Fibroblast of gingiva (primary cell): ENCODE measurements around the gene ATP11A.

Experiments used
- DNase-seq: peaks from one replicate; pipeline ENCODE4 v3.0.0-alpha.2; 2011; ENCODE audit warnings: low read depth

ATP11A gene

DNA sequence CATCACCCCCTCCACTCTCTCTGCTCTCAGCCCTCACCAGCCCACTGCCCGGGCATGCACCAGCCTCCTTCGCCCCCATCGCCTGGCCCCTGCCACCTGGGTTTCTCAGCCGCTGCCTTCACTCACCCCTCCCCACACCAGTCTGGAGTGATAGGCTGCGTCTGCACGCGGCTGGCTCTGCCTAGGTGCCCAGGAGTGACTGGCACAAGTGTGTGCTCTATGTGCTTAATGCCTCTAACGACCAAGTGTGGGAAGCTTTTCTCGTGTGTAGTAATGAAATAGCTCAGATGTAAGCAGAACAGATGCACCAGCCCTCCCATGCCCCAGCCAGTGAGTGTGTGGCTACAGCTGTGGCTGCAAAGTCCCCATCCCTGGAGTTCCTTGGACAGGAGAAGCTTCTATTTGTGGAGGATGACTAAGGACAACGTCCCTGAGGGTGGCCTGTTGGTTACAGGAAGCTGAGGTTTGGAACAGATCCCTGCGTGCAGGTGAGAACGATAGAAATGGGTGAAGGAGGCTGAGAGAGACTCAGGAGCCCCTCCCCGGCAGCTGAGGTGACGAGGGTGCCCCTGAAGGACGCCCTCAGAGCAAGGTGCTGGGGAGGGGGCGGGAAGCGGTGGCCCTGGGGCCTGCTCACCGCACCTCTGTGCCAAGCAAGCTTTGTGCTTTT, 35.6 kb downstream of the ATP11A start:
- DNase-seq: no peak

GRCh38 chr13:112726016-112726767, 36.4 kb downstream of the ATP11A start:
- DNase-seq: no peak

- DNase-seq: no peak
Measured at GRCh38 chr13:112727581-112727980, 37.7 kb downstream of the ATP11A start.

- no peak for DNase-seq
Measured at GRCh38 chr13:112728375-112729126, 38.7 kb downstream of the ATP11A start.

DNA sequence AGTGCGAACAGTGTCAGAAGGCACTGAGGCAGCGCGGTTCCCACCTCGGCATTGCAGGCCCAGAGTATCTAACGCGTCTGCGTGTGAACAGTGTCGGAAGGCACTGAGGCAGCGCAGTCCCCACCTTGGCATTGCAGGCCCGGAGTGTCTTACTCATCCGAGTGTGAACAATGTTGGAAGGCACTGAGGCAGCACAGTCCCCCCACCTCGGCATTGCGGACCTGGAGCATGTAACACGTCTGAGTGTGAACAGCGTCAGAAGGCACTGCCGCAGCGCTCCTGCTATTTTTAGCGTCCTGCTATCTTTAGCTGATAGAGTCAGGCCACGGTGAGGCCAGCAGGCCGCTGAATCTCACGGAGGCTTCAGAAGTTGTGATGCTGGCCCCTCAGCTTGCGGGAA, 39.6 kb downstream of the ATP11A start:
- DNase-seq: no peak

- no peak for DNase-seq
Measured at GRCh38 chr13:112730157-112730671, 40.4 kb downstream of the ATP11A start.

GRCh38 chr13:112731667-112732616, 42.1 kb downstream of the ATP11A start:
- DNase-seq: no peak

GRCh38 chr13:112732679-112733078, 42.8 kb downstream of the ATP11A start:
- DNase-seq: no peak

DNA sequence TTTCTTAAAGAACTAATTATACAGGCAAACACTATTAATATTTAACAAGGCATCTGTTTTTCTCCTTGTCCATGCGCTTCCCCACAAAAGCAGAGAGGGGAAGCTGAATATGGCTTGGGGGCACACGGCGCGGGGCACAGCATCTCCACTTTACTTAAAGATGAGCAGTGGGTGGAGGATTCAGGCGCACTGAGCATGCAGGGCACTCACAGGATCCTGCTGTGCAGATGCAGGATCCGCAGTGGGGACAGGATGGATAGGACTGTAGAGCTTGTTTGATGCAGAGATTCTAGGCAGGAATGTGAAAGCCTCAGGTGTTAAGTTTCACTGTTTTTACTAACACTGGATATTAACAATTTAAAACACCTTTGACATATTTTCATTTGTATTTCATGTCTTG, 43.3 kb downstream of the ATP11A start:
- DNase-seq: no peak

GRCh38 chr13:112733661-112734379, 44.0 kb downstream of the ATP11A start:
- DNase-seq: no peak

DNA sequence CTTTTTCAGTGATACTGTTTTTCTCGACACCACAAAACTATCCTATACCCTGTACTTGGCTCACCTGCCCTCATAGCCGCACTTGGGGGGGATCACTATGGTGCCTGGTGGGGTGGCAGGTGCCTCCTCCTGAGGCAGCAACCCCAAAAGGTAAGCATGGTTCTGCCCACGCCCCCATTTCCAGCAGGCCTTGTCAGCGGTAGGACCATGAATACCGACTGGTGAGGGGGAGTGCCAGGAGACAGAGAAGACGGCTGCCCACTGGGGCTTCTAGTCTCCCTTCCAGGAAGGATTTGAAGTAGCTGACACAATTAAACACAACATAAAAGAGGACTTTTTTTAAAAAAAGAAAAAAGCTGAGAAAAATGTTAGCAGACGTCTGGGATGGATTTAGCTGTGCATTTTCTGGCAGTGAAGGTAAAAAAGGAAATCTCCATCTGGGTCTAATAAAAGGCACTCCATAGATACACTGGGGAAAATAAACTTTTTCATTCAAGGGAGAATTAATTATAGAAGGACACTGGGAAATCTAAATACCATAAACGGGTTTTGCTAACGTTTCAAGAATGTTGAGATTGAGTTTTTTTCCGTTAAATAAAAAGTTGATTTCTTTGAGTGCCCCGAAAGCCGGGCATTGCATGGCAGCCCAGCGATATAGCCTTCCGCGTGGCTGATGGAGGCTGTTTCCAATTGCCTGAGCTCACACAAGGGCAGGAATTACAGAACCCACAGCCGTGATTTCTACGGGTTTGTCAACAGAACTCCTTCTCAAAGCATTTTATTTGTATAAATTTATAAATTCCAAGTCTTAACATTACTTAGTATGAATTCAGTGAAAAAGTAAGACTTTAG, 45.1 kb downstream of the ATP11A start:
- DNase-seq: peak; percentile 76

GRCh38 chr13:112735791-112736190, 46.0 kb downstream of the ATP11A start:
- DNase-seq: no peak

- DNase-seq: no peak
Measured at GRCh38 chr13:112737294-112737693, 47.5 kb downstream of the ATP11A start.

GRCh38 chr13:112738606-112739005, 48.8 kb downstream of the ATP11A start:
- no peak for DNase-seq

DNA sequence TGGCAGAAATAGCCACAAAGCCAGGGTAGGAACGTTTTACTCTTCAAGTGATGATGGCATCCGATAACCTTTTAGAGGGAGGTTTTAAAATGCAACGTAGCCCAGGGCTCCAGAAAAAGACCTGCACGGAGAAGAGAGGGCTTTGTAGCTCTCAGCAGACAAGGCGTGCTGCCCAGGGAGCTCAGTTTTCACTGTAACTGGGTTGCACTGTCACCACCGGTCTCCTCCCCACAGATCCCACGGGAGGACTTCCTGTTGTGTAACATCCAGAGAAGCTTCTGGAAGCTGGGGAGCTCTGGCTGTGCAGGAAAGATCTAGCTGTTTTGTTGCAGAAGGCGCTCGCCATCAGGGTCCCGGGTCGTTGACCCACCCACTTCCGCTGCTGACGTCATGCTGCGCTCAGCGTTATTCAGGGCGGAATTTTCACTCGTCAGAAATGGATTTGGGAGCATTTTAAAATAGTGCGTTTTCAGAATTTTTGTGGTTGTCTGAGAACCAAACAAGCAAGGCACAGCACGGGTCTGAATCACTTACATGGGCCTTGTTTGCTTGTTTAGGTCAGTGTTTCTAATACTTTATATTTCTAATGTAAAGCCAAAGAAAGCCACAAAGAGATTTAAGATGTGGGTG, 50.8 kb downstream of the ATP11A start:
- peak; percentile 95 for DNase-seq

DNA sequence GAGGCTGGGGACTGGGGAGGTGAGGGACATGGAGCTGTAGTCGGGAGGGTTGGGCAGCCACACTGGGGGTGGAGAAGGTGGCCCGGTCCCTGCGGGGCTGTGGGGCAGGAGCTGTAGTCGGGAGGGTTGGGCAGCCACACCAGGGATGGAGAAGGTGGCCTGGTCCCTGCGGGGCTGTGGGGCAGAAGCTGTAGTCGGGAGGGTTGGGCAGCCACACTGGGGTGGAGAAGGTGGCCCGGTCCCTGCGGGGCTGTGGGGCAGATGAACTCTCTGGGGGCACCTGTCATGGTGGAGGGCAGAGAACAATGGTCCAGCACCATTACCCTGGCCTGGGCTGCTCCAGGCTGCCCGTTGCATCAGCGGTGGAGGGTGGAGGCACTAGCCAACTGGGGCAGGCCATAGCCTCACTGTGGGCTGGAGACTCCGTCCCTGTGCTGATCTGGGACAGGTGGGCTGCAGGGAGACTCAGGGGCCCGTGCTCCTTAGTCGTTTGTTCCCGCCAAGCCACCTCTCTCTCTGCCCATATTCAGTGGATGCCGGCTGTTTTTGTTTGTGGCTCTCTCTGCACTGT, 51.4 kb downstream of the ATP11A start:
- DNase-seq: peak; percentile 17

- no peak for DNase-seq
Measured at GRCh38 chr13:112741835-112742570, 52.2 kb downstream of the ATP11A start.

- no peak for DNase-seq
Measured at GRCh38 chr13:112742583-112742982, 52.7 kb downstream of the ATP11A start.
